ENCODE results near the gene ZIC5.
"Not testable (repeated sequence)": the region's sequence is repeated elsewhere in the genome, so short reads cannot be mapped to it uniquely, and the experiment has no call there.

Gene ZIC5

GRCh38 chr13:99959540-99960230, 11.9 kb downstream of the ZIC5 start:
- DNase-seq (ENCODE audit: low read depth): no peak

DNA sequence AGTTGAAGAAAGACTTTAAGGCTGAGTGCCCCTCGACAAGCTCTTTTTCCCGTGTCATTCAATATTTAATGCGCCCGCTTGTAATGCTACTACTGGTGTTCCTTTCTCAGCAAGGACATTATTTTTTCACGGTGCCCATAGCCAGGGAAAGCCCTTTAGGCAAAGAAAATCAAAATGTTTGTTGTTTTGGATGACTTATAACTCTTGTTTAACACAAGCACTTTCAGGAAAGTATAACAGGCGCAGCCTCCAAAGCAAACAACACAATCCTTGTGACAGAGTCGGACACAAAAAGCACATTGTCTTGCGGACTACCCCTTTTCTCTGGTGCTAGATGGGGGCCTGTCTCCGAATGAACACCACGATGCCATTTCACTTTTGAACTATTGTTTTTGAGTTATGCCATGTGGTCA, 12.4 kb downstream of the ZIC5 start:
- DNase-seq (ENCODE audit: low read depth): no peak

DNA sequence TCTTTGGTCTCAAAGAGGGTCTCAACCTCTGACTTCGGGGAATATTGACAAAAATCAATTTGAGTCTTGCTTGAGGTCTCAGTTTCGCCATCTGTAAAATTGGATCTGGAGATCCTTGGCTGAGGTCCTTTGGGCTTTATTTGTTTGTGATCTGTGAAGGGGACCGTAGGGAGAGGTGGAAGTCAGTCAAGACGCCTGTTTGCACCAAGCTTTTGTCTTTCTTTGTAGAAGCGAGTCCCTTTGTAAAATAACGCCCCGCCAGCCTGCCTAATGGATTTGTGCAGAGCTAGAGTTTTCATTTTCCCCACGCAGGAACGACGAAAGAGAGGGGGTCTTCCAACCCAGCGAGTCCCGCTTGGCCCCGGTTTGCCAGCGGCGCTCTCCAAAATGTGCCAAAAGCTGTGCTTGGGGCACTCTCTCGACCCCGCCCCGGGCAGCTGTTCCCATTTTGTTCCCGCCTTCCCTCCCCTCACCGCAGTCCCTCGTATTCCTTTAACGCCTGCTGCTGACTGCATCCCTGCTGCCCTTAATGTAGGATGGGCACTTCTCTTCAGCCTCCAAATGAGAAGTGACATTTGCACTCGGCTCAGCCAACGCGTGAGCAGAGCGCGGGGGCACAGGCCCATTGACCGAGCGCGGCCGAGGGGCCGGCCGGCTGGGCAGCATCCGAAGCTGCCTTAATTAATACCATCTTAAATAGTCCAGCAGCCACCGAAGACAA, 13.0 kb downstream of the ZIC5 start:
- DNase-seq (ENCODE audit: low read depth): no peak

DNA sequence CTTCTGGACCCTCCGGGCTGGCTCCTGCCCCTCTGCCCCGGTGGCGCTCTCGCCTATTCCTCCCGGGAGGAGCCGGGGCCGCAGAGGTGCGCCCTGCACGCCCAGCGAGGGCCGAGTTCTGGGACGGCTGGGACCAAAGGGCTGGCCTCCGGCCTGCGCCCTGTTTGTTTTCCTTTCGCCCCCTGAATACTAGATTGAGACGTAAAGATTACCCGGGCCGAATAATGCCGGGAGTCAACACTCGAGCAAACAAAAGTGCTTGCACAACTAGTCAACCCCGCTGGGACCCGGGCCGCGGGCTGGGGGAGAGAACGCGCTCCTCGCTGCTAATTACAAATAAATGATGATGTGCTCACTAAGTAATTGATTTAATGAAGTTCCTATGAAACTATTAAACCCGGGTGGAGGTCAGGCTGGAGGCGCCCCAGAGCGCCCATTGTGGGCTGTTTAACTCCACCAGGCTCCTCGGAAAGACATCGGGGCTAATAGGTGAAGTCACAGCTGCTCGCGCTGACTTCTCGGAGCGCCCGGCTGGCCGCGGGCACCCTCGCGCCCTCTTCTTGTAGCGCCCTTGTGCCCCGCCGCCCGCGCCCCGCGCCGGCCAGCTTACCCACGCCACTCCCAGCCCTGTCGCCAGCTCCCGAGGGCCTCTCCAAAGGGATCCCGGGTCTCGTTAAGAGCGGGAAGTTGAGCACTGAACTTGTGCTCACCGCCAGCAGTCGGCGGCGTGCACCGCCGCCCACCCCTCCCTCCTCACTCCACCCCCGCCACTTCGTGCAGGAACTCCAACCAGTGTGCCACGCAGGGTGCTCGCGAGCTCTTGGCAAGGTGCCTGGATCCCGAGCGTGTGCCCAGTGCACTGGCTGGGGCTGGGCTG, 14.9 kb downstream of the ZIC5 start:
- no peak for DNase-seq (ENCODE audit: low read depth)

GRCh38 chr13:99955747-99956472, 15.7 kb downstream of the ZIC5 start:
- no peak for DNase-seq (ENCODE audit: low read depth)

- DNase-seq (ENCODE audit: low read depth): no peak
Observed at GRCh38 chr13:99955107-99955746, 16.3 kb downstream of the ZIC5 start.

DNA sequence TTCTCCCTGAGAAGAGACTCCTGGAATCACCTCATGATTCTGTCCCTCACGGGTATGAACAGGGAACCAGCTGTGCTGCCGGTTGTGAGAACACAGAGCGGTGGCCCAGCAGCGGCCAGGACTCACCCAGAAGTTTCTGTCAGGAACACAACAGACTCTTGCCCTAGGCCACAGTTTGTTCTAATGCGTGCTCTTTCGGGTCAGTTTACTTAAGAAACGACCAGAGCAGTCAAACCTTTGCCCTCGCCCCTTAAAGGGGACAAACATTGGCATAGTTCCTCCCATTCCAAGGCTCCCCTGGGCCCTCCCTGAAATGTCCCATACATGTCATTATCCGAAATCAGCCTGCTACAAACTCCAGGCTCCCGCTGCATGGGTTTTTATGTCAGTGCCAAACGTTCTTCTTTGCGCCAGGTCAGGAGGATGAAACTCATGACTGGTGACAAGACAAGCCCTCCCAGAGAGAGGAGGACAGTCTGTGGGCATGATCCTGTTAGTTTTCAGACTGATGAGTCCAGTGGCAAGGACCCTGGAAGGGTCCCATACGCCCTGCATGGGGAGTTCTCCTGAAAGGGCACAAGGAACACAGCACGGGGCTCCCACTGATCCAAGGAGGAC, 18.3 kb downstream of the ZIC5 start:
- no peak for DNase-seq (ENCODE audit: low read depth)

DNA sequence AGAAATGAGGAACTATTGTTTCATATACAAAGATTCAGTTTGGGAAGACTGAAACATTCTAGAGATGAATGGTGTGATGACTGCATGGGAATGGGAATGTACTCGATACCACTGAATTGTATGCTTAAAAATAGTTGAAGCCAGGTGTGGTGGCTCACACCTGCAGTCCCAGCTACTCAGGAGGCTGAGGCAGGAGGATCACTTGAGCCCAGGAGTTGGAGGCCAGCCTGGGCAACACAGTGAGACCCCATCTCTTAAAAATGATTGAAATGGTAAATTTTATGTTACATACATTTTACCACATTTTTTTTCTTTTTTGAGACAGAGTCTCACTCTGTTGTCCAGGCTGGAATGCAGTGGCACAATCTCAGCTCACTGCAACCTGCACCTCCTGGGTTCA, 19.9 kb downstream of the ZIC5 start:
- DNase-seq (ENCODE audit: low read depth): not testable (repeated sequence)

DNA sequence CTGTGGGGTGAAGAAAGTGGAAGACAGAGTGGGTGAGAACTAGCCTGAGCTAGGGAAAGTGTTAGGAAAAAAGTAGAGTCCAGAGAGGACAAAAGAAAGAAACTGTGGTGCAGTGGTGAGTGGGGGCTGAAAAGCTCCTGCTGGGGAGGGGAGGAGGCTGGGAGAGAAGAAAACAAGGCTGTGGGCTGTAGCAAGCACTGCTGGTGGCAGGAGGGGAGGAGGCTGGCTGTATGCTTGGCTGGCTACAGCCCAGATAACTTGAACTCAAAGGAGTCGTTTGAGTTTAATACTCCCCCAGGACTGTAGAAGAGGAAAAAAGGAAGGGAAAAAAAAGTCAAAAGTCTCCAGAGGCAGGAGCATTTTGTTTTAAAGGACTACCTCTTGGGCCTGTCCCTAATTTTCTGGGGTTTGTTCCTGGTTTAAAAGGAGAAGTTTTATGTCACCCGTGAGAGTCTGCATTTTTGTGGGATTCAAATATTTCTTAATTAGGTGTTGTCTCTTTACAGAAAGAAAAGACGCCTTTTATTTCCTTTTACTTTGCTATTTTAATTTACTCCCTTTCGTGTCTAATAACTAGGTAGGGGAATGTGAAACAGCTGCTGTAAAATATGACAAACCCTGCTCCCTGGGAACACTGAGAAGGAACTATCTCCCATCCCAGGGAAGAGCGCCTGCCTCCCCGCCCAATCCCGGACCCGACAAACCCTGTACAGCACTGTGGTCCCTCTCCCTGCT, 21.7 kb downstream of the ZIC5 start:
- no peak for DNase-seq (ENCODE audit: low read depth)

GRCh38 chr13:99948907-99949678, 22.5 kb downstream of the ZIC5 start:
- no peak for DNase-seq (ENCODE audit: low read depth)

- no peak for DNase-seq (ENCODE audit: low read depth)
Observed at GRCh38 chr13:99948411-99948810, 23.2 kb downstream of the ZIC5 start.

DNA sequence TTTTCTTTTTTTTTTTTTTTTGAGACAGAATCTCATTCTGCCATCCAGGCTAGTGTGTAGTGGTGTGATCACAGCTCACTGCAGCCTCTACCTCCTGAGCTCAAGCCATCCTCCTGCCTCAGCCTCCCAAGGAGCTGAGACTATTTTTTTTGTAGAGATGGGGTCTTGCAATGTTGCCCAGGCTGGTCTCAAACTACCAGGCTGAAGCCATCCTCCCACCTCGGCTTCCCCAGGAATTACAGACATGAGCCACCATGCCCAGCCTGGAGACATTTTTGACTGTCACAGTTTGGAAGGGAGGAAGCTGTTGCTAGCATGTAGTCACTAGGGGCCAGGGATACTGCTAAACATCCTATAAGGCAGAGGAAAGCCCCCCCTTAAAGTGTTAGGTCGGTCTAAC, 23.9 kb downstream of the ZIC5 start:
- DNase-seq (ENCODE audit: low read depth): no peak

- DNase-seq (ENCODE audit: low read depth): not testable (repeated sequence)
Observed at GRCh38 chr13:99945515-99945914, 26.1 kb downstream of the ZIC5 start.

DNA sequence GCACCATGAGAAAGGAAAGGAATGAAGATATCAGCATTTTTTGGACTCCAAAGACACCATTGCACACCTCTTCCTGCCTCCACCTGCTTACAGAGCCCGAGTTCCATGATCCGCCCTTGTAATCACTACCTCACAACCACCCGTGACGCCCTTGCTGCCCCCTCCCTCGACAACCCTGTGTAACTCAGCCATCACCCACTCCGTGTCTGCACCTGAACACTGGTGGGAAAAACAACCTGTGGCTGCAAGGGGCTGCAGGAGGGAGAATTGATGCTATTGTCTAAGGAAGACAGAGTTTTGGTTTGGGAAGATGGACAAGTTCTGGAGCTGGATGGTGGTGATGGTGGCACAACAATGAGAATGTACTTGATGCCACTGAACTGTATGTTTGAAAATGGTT, 27.0 kb downstream of the ZIC5 start:
- no peak for DNase-seq (ENCODE audit: low read depth)

GRCh38 chr13:99944102-99944501, 27.5 kb downstream of the ZIC5 start:
- no peak for DNase-seq (ENCODE audit: low read depth)

DNA sequence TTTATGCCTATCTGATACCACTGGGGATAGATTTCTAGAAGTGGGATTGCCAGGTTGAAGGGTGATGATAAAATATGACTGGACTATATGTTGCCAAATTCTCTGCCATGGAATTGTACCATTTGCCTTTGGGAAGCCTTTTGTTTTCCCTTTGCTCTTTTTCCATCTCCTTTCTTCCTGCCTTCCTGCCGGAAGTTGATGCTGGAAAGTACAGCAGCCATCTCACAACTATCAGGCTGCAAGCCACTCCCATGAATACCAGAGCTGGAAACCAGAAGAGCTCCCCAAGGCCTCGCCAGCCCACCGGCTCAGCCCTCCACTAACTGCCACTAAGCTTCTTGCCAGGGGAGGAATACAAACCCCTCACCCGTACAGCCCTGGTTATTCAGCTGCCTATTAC, 29.7 kb downstream of the ZIC5 start:
- no peak for DNase-seq (ENCODE audit: low read depth)

DNA sequence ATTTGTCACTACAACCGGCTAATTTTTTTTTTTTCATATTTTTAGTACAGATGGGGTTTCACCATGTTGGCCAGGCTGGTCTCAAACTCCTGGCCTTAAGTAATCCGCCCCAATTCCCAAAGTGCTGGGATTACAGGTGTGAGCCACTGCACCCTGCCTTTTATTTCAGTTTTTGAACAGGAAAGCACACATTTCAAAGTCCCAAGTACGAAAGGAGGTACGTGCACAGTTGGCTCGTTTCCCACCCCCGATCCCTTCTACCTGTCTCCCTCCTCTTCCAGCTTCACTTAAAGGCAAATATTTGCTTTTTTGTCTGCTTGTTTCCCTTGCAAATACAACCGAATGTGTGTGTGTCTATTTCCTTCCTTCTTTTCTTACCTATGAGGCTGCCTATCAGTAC, 30.5 kb downstream of the ZIC5 start:
- DNase-seq (ENCODE audit: low read depth): no peak

- no peak for DNase-seq (ENCODE audit: low read depth)
Observed at GRCh38 chr13:99938635-99939034, 32.9 kb downstream of the ZIC5 start.

- DNase-seq (ENCODE audit: low read depth): no peak
Observed at GRCh38 chr13:99935772-99936171, 35.8 kb downstream of the ZIC5 start.

DNA sequence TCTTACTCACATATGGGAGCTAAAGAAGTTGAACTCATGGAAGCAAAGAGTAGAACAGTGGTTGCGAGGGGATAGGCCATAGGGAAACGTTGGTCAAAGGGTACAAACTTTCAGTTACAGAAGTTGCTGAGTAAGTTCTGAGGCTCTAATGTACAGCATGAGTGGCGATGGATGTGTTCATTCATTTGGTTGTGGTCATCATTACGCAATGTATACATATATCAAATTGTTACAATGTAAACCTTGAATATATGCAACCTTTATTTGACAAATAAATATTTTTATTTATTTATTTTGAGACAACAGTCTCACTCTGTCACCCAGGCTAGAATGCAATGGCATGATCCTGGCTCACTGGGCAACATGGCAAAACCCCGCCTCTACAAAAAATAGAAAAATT, 38.7 kb downstream of the ZIC5 start:
- no peak for DNase-seq (ENCODE audit: low read depth)
